NT2/D1 (cell line): ENCODE results near the gene WRAP53.

ENCODE experiments used
- SUZ12 ChIP-seq: IDR thresholded peaks from 2 replicates; pipeline ENCODE4 v1.6.1; 2011; ENCODE audit not compliant: insufficient read length, insufficient read depth; ENCODE audit errors: extremely low read depth
- YY1 ChIP-seq: IDR thresholded peaks from 2 replicates; pipeline ENCODE4 v1.6.1; 2011; ENCODE audit not compliant: insufficient read length, insufficient read depth

GRCh38 chr17:7677388-7678067 is 10.7 kb upstream of the WRAP53 start:
- TF ChIP-seq YY1 (no peak), SUZ12 (no peak)
